PC-3 (cell line): ENCODE results near the gene HLCS. TPM values are rescaled to one million over a fixed set of nuclear protein-coding genes. Genes with fewer than 3 reads are reported as not detected.

Experiments
- ATAC-seq: fragments of 200-7000 bp; cut with Tn5 transposase; 2 replicates; pipeline ENCODE4 v1.9.1; 2020; ENCODE audit warnings: mild to moderate bottlenecking, moderate library complexity
- BruUV-seq: library from RNA; stranded (reverse); fragments of 400-500 nt; replicated peaks from 2 replicates; lab custom pipeline; 2021; lab: Mats Ljungman, UMichigan
- CTCF ChIA-PET: fragments of 300-600 bp; sonication (Branson Sonifier 250); formaldehyde crosslinking; loops from one replicate; lab custom pipeline; 2022; ENCODE audit warnings: antibody characterized with exemption; lab: Charles Lee
- POLR2A ChIA-PET: fragments of 300-600 bp; sonication (Branson Sonifier 250); formaldehyde crosslinking; loops from one replicate; lab custom pipeline; 2022; ENCODE audit warnings: antibody characterized with exemption; ENCODE audit not compliant: unreplicated experiment; lab: Charles Lee
- DNase-seq: peaks from one replicate; pipeline ENCODE4 v3.0.0-alpha.2; 2015
- H2AFZ ChIP-seq: fragments of 300-600 bp; sonication (generic); 2 replicates; pipeline ENCODE4 v1.6.0; 2016; ENCODE audit warnings: antibody characterized with exemption, low read length
- H3F3A ChIP-seq: fragments of 300-600 bp; sonication (generic); one replicate; pipeline ENCODE4 v1.6.0; 2017; ENCODE audit warnings: antibody characterized with exemption, low read length, control low read depth, mild to moderate bottlenecking; ENCODE audit not compliant: unreplicated experiment
- H3K27ac ChIP-seq: fragments of 300-600 bp; sonication (generic); 2 replicates; pipeline ENCODE4 v1.5.1; 2016; ENCODE audit warnings: mild to moderate bottlenecking, low read length
- H3K27me3 ChIP-seq: fragments of 300-600 bp; sonication (generic); 2 replicates; pipeline ENCODE4 v1.6.1; 2016; ENCODE audit warnings: low read length, mixed read lengths
- H3K36me3 ChIP-seq: fragments of 300-600 bp; sonication (generic); 2 replicates; pipeline ENCODE4 v1.6.1; 2016; ENCODE audit warnings: low read depth, mixed run types, low read length, mixed read lengths
- H3K4me1 ChIP-seq: fragments of 300-600 bp; sonication (generic); 2 replicates; pipeline ENCODE4 v1.5.1; 2016; ENCODE audit warnings: low read length; ENCODE audit not compliant: insufficient read depth
- H3K4me2 ChIP-seq: fragments of 300-600 bp; sonication (generic); 2 replicates; pipeline ENCODE4 v1.6.0; 2016; ENCODE audit warnings: low read length
- H3K4me3 ChIP-seq: fragments of 300-600 bp; sonication (generic); 2 replicates; pipeline ENCODE4 v1.5.1; 2016; ENCODE audit warnings: mild to moderate bottlenecking, low read length, mixed read lengths
- H3K79me2 ChIP-seq: fragments of 300-600 bp; sonication (generic); 2 replicates; pipeline ENCODE4 v1.6.1; 2017; ENCODE audit warnings: low read length, mixed read lengths
- H3K9ac ChIP-seq: fragments of 300-600 bp; sonication (generic); 2 replicates; pipeline ENCODE4 v1.6.0; 2016; ENCODE audit warnings: mild to moderate bottlenecking, low read length
- H3K9me2 ChIP-seq: fragments of 300-600 bp; sonication (generic); replicated peaks from 2 replicates; pipeline ENCODE4 v1.6.1; 2016; ENCODE audit warnings: mixed run types, low read length, mixed read lengths
- H3K9me3 ChIP-seq: fragments of 300-600 bp; sonication (generic); 2 replicates; pipeline ENCODE4 v1.6.1; 2016; ENCODE audit warnings: low read length, mixed read lengths
- H4K20me1 ChIP-seq: fragments of 300-600 bp; sonication (generic); 2 replicates; pipeline ENCODE4 v1.6.1; 2016; ENCODE audit warnings: low read length, mixed read lengths
- EZH2 ChIP-seq: fragments of 300-600 bp; sonication (generic); IDR thresholded peaks from one replicate; pipeline ENCODE4 v1.6.1; 2017; ENCODE audit warnings: antibody characterized with exemption, mild to moderate bottlenecking, low read length; ENCODE audit not compliant: unreplicated experiment
- EZH2phosphoT487 ChIP-seq: fragments of 300-600 bp; sonication (generic); IDR thresholded peaks from 2 replicates; pipeline ENCODE4 v1.6.1; 2018; ENCODE audit warnings: mild to moderate bottlenecking, antibody characterized with exemption, low read length, borderline replicate concordance
- intact Hi-C: fragments of 100-400 bp; cut with micrococcal nuclease; formaldehyde crosslinking; loops from 2 replicates; pipeline ENCODE4 v1.9.0; 2023
- total RNA-seq: library from RNA; depleted of rRNA; stranded (reverse); fragments of >200 nt; gene quantifications from 2 replicates; pipeline ENCODE4 v1.2.3, GENCODE V29; 2014
- TF ChIP-seq, protein P1 (sequence below): fragments of 300-600 bp; sonication (generic); conservative IDR thresholded peaks from 2 replicates; pipeline ENCODE4 v1.5.1; 2017; ENCODE audit warnings: antibody characterized with exemption, low read depth, mild to moderate bottlenecking, low read length

The HLCS gene
- total RNA-seq, 1 experiment from 2014 or later, result 44.1 TPM

DNA sequence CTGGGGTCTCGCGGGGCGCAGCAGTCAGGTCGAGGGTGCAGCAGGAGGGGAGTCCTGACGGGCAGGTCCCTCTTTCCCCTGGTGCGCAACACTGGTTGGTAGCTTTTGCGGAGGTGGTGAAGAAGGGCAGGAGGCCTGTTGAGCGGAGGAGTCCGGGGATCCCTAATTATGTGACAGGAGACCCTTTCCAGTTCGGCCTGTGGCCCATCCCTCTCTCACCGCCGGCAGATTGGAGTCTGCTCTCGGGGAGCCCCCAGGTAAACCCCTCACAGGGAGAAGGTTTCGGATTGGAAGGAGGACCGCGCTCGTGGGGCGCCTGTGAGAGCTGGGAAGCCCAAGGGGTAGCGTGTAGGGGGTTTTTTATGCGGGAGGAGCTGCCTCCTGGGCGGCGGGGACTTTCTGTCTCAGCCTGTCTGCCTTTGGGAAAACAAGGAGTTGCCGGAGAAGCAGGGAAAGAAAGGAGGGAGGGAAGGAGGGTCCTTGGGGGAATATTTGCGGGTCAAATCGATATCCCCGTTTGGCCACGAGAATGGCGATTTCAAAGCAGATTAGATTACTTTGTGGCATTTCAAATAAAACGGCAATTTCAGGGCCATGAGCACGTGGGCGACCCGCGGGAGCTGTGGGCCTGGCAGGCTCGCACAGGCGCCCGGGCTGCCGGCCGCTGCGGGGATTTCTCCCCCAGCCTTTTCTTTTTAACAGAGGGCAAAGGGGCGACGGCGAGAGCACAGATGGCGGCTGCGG, 258.0 kb downstream of the HLCS start:
- no peak overlapping the region for H3K4me3 ChIP-seq
- no peaks in the 10 kb centered on the region for H3K27me3 ChIP-seq
- H4K20me1 ChIP-seq, result peaks cover 60% of the 10 kb centered on the region
- no peaks in the 10 kb centered on the region for H3F3A ChIP-seq
- H3K4me2 ChIP-seq, result no peak overlapping the region
- no peaks in the 10 kb centered on the region for H3K9me2 ChIP-seq
- no peak overlapping the region for H2AFZ ChIP-seq
- H3K9ac ChIP-seq, result no peak overlapping the region
- H3K36me3 ChIP-seq, result peaks cover 30% of the 10 kb centered on the region
- no TSS peak for BruUV-seq
- H3K27ac ChIP-seq, result no peak overlapping the region
- peaks cover 100% of the 10 kb centered on the region for H3K79me2 ChIP-seq
- CTCF ChIA-PET, result no interaction called here
- H3K9me3 ChIP-seq, result no peaks in the 10 kb centered on the region
- POLR2A ChIA-PET, result no interaction called here
- DNase-seq (no peak), ATAC-seq (no peak)
- intact Hi-C loops, result no loop called here
- TF ChIP-seq EZH2phosphoT487, result no peak
- no peak for TF ChIP-seq EZH2
- peaks cover 19% of the 10 kb centered on the region for H3K4me1 ChIP-seq

DNA sequence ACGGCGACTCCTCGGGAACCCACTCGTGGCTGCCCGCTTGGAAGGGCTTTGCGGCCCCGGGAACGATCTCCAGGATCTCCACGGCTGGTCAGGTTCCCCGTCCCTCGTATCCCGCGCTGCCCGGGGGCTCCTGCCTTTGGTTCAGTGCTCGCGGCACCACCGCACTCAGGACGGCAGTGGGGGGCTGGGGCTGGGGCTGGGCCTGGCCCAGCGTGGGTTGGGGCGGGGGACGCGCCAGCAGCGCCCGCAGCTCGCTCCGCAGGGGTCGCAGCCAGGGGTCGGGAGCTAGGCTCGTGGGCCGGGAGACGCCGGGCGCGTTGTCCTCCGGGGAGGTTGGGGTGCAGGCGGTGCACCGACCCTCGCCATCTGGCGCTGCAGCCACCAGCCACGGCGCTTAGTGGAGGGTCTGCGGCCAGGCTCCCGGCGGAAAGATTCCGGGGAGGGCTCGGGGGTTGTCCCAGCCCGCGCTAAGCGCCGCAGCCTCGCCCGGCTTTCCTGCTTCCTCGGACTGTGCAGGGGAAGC, 258.6 kb downstream of the HLCS start:
- H3K9me2 ChIP-seq, result no peaks in the 10 kb centered on the region
- peaks cover 19% of the 10 kb centered on the region for H3K4me1 ChIP-seq
- peaks cover 65% of the 10 kb centered on the region for H4K20me1 ChIP-seq
- H3K79me2 ChIP-seq, result peaks cover 100% of the 10 kb centered on the region
- TF ChIP-seq, protein P1, sequence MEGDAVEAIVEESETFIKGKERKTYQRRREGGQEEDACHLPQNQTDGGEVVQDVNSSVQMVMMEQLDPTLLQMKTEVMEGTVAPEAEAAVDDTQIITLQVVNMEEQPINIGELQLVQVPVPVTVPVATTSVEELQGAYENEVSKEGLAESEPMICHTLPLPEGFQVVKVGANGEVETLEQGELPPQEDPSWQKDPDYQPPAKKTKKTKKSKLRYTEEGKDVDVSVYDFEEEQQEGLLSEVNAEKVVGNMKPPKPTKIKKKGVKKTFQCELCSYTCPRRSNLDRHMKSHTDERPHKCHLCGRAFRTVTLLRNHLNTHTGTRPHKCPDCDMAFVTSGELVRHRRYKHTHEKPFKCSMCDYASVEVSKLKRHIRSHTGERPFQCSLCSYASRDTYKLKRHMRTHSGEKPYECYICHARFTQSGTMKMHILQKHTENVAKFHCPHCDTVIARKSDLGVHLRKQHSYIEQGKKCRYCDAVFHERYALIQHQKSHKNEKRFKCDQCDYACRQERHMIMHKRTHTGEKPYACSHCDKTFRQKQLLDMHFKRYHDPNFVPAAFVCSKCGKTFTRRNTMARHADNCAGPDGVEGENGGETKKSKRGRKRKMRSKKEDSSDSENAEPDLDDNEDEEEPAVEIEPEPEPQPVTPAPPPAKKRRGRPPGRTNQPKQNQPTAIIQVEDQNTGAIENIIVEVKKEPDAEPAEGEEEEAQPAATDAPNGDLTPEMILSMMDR, result no peak
- TF ChIP-seq EZH2phosphoT487 (no peak), EZH2 (no peak)
- POLR2A ChIA-PET, result no interaction called here
- H3K4me3 ChIP-seq, result no peak overlapping the region
- CTCF ChIA-PET, result no interaction called here
- H3K9ac ChIP-seq, result no peak overlapping the region
- H3K27ac ChIP-seq, result no peak overlapping the region
- H3K36me3 ChIP-seq, result peaks cover 25% of the 10 kb centered on the region
- H3K4me2 ChIP-seq, result no peak overlapping the region
- ATAC-seq (no peak), DNase-seq (no peak)
- BruUV-seq, result no TSS peak
- no peak overlapping the region for H2AFZ ChIP-seq
- intact Hi-C loops, result no loop called here
- H3K27me3 ChIP-seq, result no peaks in the 10 kb centered on the region
- no peaks in the 10 kb centered on the region for H3F3A ChIP-seq
- no peaks in the 10 kb centered on the region for H3K9me3 ChIP-seq

DNA sequence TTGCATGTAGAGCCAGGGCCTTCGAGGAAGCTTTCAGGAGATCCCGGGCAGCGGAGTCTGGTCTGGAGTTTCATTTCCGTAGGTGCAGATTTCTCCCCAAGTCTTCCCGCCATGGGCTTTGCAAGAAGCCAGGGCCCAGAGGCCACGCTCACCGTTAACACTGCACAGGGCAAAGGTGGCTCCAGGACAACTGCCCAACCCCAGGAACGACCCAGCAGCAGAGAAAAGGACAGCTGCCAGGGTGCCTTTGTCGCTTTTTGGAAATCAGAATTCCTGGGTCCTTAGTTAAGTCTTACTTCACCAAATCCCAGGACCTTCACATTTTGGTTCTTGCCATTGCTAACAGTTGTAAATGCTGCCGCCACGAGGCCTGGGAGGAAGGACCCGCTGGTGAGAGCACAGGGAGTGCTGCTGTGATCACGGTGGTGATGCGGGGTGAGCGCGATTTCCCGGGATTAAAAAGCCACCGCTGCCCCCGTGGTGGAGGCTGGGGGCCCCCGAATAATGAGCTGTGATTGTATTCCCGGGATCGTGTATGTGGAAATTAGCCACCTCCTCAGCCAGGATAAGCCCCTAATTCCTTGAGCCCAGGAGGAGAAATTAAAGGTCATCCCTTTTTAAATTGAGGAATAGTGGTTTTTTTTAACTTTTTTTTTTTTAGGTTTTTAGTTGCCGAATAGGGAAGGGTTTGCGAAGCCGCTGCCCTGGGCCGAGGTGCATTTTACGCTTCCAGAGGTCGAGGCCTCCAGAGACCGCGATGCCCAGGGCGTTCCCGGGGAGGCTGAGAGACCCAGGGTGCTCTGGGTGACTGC, 259.3 kb downstream of the HLCS start:
- peaks cover 100% of the 10 kb centered on the region for H3K79me2 ChIP-seq

More for the DNA sequence above, 259.3 kb downstream of the HLCS start:
- no peak overlapping the region for H3K4me3 ChIP-seq
- no peaks in the 10 kb centered on the region for H3K27me3 ChIP-seq
- no peaks in the 10 kb centered on the region for H3K9me3 ChIP-seq
- no peak for ATAC-seq
- TF ChIP-seq EZH2, result no peak
- no peak for TF ChIP-seq EZH2phosphoT487
- TF ChIP-seq, protein P1, result no peak
- ChIA-PET POLR2A (no interaction called here), CTCF (no interaction called here)
- H4K20me1 ChIP-seq, result peaks cover 69% of the 10 kb centered on the region
- no peak overlapping the region for H3K27ac ChIP-seq
- no peak overlapping the region for H3K4me2 ChIP-seq
- intact Hi-C loops, result no loop called here
- no peak overlapping the region for H3K9ac ChIP-seq
- H3K36me3 ChIP-seq, result peaks cover 19% of the 10 kb centered on the region
- peaks cover 19% of the 10 kb centered on the region for H3K4me1 ChIP-seq
- H2AFZ ChIP-seq, result no peak overlapping the region
- DNase-seq, result no peak
- BruUV-seq, result no TSS peak
- H3K9me2 ChIP-seq, result no peaks in the 10 kb centered on the region
- H3F3A ChIP-seq, result no peaks in the 10 kb centered on the region
